Measurements from ENCODE around the gene NAGPA. TPM values are rescaled to one million over a fixed set of nuclear protein-coding genes. Genes with fewer than 3 reads are reported as not detected.
"Not testable (repeated sequence)": the region's sequence is repeated elsewhere in the genome, so short reads cannot be mapped to it uniquely, and the experiment has no call there.

Gene NAGPA
- total RNA-seq, 1 donor from 2014 or later = 6.0 TPM

- ATAC-seq = no peak
Measured at GRCh38 chr16:5060073-5060641, 26.4 kb upstream of the NAGPA start.

GRCh38 chr16:5059386-5060072, 25.8 kb upstream of the NAGPA start:
- ATAC-seq = no peak

GRCh38 chr16:5058476-5058875, 24.7 kb upstream of the NAGPA start:
- ATAC-seq = no peak

- peak; percentile 28 for ATAC-seq
Measured at GRCh38 chr16:5056352-5056751, 22.6 kb upstream of the NAGPA start.

GRCh38 chr16:5054876-5055865, 21.4 kb upstream of the NAGPA start:
- ATAC-seq = peak; percentile 17

GRCh38 chr16:5046914-5047313, 13.2 kb upstream of the NAGPA start:
- no peak for ATAC-seq

GRCh38 chr16:5045499-5046115, 11.9 kb upstream of the NAGPA start:
- no peak for ATAC-seq

- not testable (repeated sequence) for ATAC-seq
Measured at GRCh38 chr16:5044581-5044980, 10.8 kb upstream of the NAGPA start.

GRCh38 chr16:5044011-5044540, 10.3 kb upstream of the NAGPA start:
- ATAC-seq = no peak

- ATAC-seq = no peak
Measured at GRCh38 chr16:5042574-5043171, 8.9 kb upstream of the NAGPA start.

GRCh38 chr16:5041600-5042133, 7.9 kb upstream of the NAGPA start:
- peak; percentile 61 for ATAC-seq

GRCh38 chr16:5040451-5040850, 6.7 kb upstream of the NAGPA start:
- no peak for ATAC-seq

- no peak for ATAC-seq
Measured at GRCh38 chr16:5036228-5037156, 2.8 kb upstream of the NAGPA start.

GRCh38 chr16:5035909-5036227, 2.1 kb upstream of the NAGPA start:
- ATAC-seq = no peak

GRCh38 chr16:5034167-5034523, 410 bp upstream of the NAGPA start:
- no peak for ATAC-seq

GRCh38 chr16:5032748-5033167, 977 bp downstream of the NAGPA start:
- ATAC-seq = no peak

GRCh38 chr16:5031601-5032000, 2.1 kb downstream of the NAGPA start:
- ATAC-seq = no peak

GRCh38 chr16:5030251-5030870, 3.4 kb downstream of the NAGPA start:
- ATAC-seq = no peak

GRCh38 chr16:5028950-5029475, 4.7 kb downstream of the NAGPA start:
- no peak for ATAC-seq

- no peak for ATAC-seq
Measured at GRCh38 chr16:5027575-5028235, 6.0 kb downstream of the NAGPA start.

Data from esophagus mucosa (tissue), 1 donor.